Measurements from ENCODE around the gene ABI1. TPM values are rescaled to one million over a fixed set of nuclear protein-coding genes. Genes with fewer than 3 reads are reported as not detected.

ABI1 gene
- total RNA-seq, 1 experiment from 2014 or later: 36.9 TPM

DNA sequence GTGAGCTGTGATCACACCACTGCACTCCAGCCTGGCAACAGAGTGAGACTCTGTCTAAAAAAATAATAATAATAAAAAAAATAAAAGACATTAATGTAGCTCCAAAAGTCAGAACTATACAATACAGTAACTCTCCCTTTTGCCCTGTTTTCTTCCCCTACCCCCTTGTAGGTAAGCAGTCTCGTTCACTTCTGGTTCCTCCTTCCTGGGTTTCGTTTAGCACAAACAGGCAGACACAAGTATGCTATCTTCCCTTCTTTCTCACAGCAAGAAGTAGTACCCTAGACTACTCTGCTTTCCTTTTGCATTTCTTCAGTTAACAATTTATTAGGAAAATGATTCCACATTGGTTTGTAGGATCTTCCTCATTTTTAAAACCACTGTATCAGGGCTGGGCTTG lies 130.2 kb downstream of the ABI1 start:
- Histone ChIP-seq H2BK15ac (ENCODE audit: low read depth, low read length) (no peak overlapping the region), H2BK5ac (ENCODE audit: insufficient read length, low read length) (no peak overlapping the region), H2BK120ac (ENCODE audit: low read depth, low read length, poor library complexity, severe bottlenecking) (no peak overlapping the region), H3K4me1 (ENCODE audit: insufficient read depth, low read length) (no peaks in the 10 kb centered on the region), H3K4me2 (ENCODE audit: insufficient read depth, insufficient read length, low read length) (no peak overlapping the region), H4K8ac (replicated peaks; ENCODE audit: insufficient read length, low read depth, low read length) (no peak overlapping the region), H3K14ac (ENCODE audit: insufficient read depth, low read length) (no peak overlapping the region), H3K27me3 (ENCODE audit: insufficient read depth, low read length) (no peaks in the 10 kb centered on the region), H2AK5ac (ENCODE audit: insufficient read length, low read length) (no peak overlapping the region), H4K20me1 (ENCODE audit: control insufficient read depth, insufficient read depth, insufficient read length) (no peaks in the 10 kb centered on the region), H3K4ac (ENCODE audit: low read depth, low read length) (no peak overlapping the region), H3K18ac (ENCODE audit: insufficient read length, low read depth, low read length) (no peak overlapping the region), H3K79me1 (ENCODE audit: insufficient read depth, low read depth, low read length, poor library complexity, severe bottlenecking) (no peaks in the 10 kb centered on the region), H4K5ac (ENCODE audit: insufficient read length, low read depth, low read length) (no peak overlapping the region), H4K91ac (ENCODE audit: insufficient read length, low read depth, low read length) (no peak overlapping the region), H3K23me2 (ENCODE audit: insufficient read length, low read depth, low read length, poor library complexity, severe bottlenecking) (no peaks in the 10 kb centered on the region), H2BK20ac (ENCODE audit: low read depth, low read length, poor library complexity, severe bottlenecking) (no peak overlapping the region), H3K23ac (ENCODE audit: insufficient read length, low read depth, low read length) (no peak overlapping the region), H3K27ac (ENCODE audit: insufficient read length, low read depth, low read length) (no peak overlapping the region), H3T11ph (ENCODE audit: low read length) (no peak overlapping the region), H2BK12ac (ENCODE audit: insufficient read length, low read depth, low read length) (no peak overlapping the region), H3K9ac (ENCODE audit: extremely low read depth, insufficient read length, low read length) (no peak overlapping the region), H3K56ac (ENCODE audit: insufficient read length, low read depth, low read length) (no peak overlapping the region), H3K9me3 (ENCODE audit: control insufficient read depth, low read depth, low read length) (no peaks in the 10 kb centered on the region), H3K79me2 (ENCODE audit: insufficient read depth, low read length) (no peaks in the 10 kb centered on the region), H2AFZ (ENCODE audit: low read length) (no peak overlapping the region)
- Mint-ChIP-seq H3K27ac (no peak overlapping the region), H3K4me1 (peaks cover 16 to 20% of the 10 kb centered on the region in 2 experiments), H3K9me3 (no peaks in the 10 kb centered on the region), H3K36me3 (ENCODE audit: insufficient read depth in 1 of 3, low read depth in 3 of 3) (peaks cover 27 to 77% (median 47%) of the 10 kb centered on the region in 3 experiments; a peak in 6 of 7 replicates), H3K27me3 (ENCODE audit: low read depth) (no peaks in the 10 kb centered on the region), H3K4me3 (no peak overlapping the region)
- DNase-seq: no peak
- WGBS (ENCODE audit: extremely low coverage, insufficient read length, low lambda C conversion rate): no CpG with 5 or more reads among the region's 2 CpGs
- TF ChIP-seq, protein P1, sequence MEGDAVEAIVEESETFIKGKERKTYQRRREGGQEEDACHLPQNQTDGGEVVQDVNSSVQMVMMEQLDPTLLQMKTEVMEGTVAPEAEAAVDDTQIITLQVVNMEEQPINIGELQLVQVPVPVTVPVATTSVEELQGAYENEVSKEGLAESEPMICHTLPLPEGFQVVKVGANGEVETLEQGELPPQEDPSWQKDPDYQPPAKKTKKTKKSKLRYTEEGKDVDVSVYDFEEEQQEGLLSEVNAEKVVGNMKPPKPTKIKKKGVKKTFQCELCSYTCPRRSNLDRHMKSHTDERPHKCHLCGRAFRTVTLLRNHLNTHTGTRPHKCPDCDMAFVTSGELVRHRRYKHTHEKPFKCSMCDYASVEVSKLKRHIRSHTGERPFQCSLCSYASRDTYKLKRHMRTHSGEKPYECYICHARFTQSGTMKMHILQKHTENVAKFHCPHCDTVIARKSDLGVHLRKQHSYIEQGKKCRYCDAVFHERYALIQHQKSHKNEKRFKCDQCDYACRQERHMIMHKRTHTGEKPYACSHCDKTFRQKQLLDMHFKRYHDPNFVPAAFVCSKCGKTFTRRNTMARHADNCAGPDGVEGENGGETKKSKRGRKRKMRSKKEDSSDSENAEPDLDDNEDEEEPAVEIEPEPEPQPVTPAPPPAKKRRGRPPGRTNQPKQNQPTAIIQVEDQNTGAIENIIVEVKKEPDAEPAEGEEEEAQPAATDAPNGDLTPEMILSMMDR (conservative IDR thresholded peaks at IDR 0.05): no peak

Data from H9 (cell line).